IMR-90 (cell line): ENCODE data around the gene DOK6. TPM values are rescaled to one million over a fixed set of nuclear protein-coding genes. Genes with fewer than 3 reads are reported as not detected.

Experiments
- ATAC-seq: fragments of 200-7000 bp; cut with Tn5 transposase; 2 replicates; pipeline ENCODE4 v1.9.1; 2020; ENCODE audit warnings: low read depth, mild to moderate bottlenecking, moderate library complexity
- BruUV-seq: library from RNA; stranded (reverse); fragments of 400-500 nt; replicated peaks from 2 replicates; lab custom pipeline; 2021; lab: Mats Ljungman, UMichigan
- CTCF ChIA-PET: fragments of 300-600 bp; formaldehyde crosslinking; extraction: SDS; loops from one replicate; lab custom pipeline; 2021; ENCODE audit warnings: antibody characterized with exemption; lab: Yijun Ruan, JAX
- POLR2A ChIA-PET: fragments of 300-600 bp; sonication (Branson Sonifier 250); formaldehyde crosslinking; loops from one replicate; lab custom pipeline; 2022; ENCODE audit warnings: antibody characterized with exemption; ENCODE audit not compliant: unreplicated experiment; lab: Charles Lee
- DNase-seq: peaks from one replicate; pipeline ENCODE4 v3.0.0; 2013
- H2AFZ ChIP-seq: replicated peaks from 2 replicates; pipeline ENCODE3; 2013; ENCODE audit warnings: low read length, mild to moderate bottlenecking; ENCODE audit not compliant: poor library complexity
- H2AK5ac ChIP-seq: 2 replicates; pipeline ENCODE4 v1.6.1; 2013; ENCODE audit warnings: low read depth, low read length, inconsistent platforms
- H2AK9ac ChIP-seq: replicated peaks from 2 replicates; pipeline ENCODE3; 2013; ENCODE audit warnings: mild to moderate bottlenecking, low read depth, low read length, moderate library complexity; ENCODE audit not compliant: poor library complexity
- H2BK120ac ChIP-seq: 2 replicates; pipeline ENCODE4 v1.6.1; 2013; ENCODE audit warnings: low read depth, low read length, inconsistent platforms
- H2BK15ac ChIP-seq: 3 replicates; pipeline ENCODE4 v1.6.1; 2013; ENCODE audit warnings: low read depth, low read length, inconsistent platforms
- H2BK20ac ChIP-seq: 2 replicates; pipeline ENCODE4 v1.6.1; 2013; ENCODE audit warnings: low read depth, mild to moderate bottlenecking, inconsistent platforms, low read length, moderate library complexity
- H2BK5ac ChIP-seq: 2 replicates; pipeline ENCODE4 v1.6.1; 2013; ENCODE audit warnings: mild to moderate bottlenecking, low read depth, low read length, inconsistent platforms; ENCODE audit not compliant: poor library complexity, severe bottlenecking
- H3K14ac ChIP-seq: replicated peaks from 2 replicates; pipeline ENCODE4 v1.6.1; 2013; ENCODE audit warnings: low read depth, low read length, inconsistent platforms
- H3K18ac ChIP-seq: 2 replicates; pipeline ENCODE4 v1.6.1; 2013; ENCODE audit warnings: low read depth, low read length, control low read depth
- H3K23ac ChIP-seq: 2 replicates; pipeline ENCODE4 v1.6.1; 2013; ENCODE audit warnings: low read depth, low read length, inconsistent platforms
- H3K27ac ChIP-seq: 2 replicates; pipeline ENCODE4 v1.5.1; 2013; ENCODE audit warnings: mild to moderate bottlenecking, control low read depth, low read length; ENCODE audit not compliant: insufficient read depth
- H3K27me3 ChIP-seq: 2 replicates; pipeline ENCODE4 v1.6.1; 2013; ENCODE audit warnings: low read length; ENCODE audit not compliant: control insufficient read depth, insufficient read depth
- H3K36me3 ChIP-seq: 2 replicates; pipeline ENCODE4 v1.6.1; 2013; ENCODE audit warnings: low read length, mixed read lengths; ENCODE audit not compliant: control insufficient read depth, insufficient read depth
- H3K4ac ChIP-seq: 2 replicates; pipeline ENCODE4 v1.6.1; 2013; ENCODE audit warnings: low read depth, low read length, inconsistent platforms
- H3K4me1 ChIP-seq: 2 replicates; pipeline ENCODE4 v1.6.1; 2013; ENCODE audit warnings: low read length, mixed read lengths; ENCODE audit not compliant: control insufficient read depth, insufficient read depth
- H3K4me2 ChIP-seq: 2 replicates; pipeline ENCODE4 v1.6.1; 2013; ENCODE audit warnings: low read depth, mild to moderate bottlenecking, control low read depth, low read length, moderate library complexity
- H3K4me3 ChIP-seq: 2 replicates; pipeline ENCODE4 v1.5.1; 2013; ENCODE audit warnings: low read depth, mild to moderate bottlenecking, control low read depth, low read length, moderate library complexity; ENCODE audit not compliant: insufficient read depth
- H3K56ac ChIP-seq: 2 replicates; pipeline ENCODE4 v1.6.1; 2013; ENCODE audit warnings: low read length, inconsistent platforms; ENCODE audit not compliant: insufficient read depth; ENCODE audit errors: extremely low read depth
- H3K79me1 ChIP-seq, 2 experiments: 2 replicates each; pipeline ENCODE4 v1.6.1; 2013; ENCODE audit warnings: low read length in 2 of 2, inconsistent platforms in 1 of 2, low read depth in 1 of 2
- H3K9ac ChIP-seq: 2 replicates; pipeline ENCODE4 v1.6.1; 2013; ENCODE audit warnings: low read depth, low read length, control low read depth
- H3K9me1 ChIP-seq: 2 replicates; pipeline ENCODE4 v1.6.1; 2013; ENCODE audit warnings: low read length, inconsistent platforms; ENCODE audit not compliant: insufficient read depth
- H3K9me3 ChIP-seq: 2 replicates; pipeline ENCODE4 v1.6.1; 2013; ENCODE audit warnings: low read length; ENCODE audit not compliant: control insufficient read depth, insufficient read depth
- H4K20me1 ChIP-seq: 2 replicates; pipeline ENCODE4 v1.6.1; 2013; ENCODE audit warnings: low read length, inconsistent platforms; ENCODE audit not compliant: insufficient read depth
- H4K5ac ChIP-seq: 2 replicates; pipeline ENCODE4 v1.6.1; 2013; ENCODE audit warnings: mild to moderate bottlenecking, low read depth, low read length, control low read depth
- H4K8ac ChIP-seq, 2 experiments: 2 replicates each; pipeline ENCODE4 v1.6.1; 2013; ENCODE audit warnings: low read depth in 2 of 2, low read length in 2 of 2, control low read depth in 1 of 2, inconsistent platforms in 1 of 2
- H4K91ac ChIP-seq: 2 replicates; pipeline ENCODE4 v1.6.1; 2013; ENCODE audit warnings: low read depth, low read length, inconsistent platforms; ENCODE audit not compliant: insufficient read depth
- CEBPB ChIP-seq: IDR thresholded peaks from 2 replicates; pipeline ENCODE4 v1.6.1; 2012; ENCODE audit warnings: low read depth, low read length, improper control_type of control experiment
- CHD1 ChIP-seq: IDR thresholded peaks from 2 replicates; pipeline ENCODE4 v1.6.1; 2012; ENCODE audit warnings: low read depth, low read length, improper control_type of control experiment
- RCOR1 ChIP-seq: IDR thresholded peaks from 2 replicates; pipeline ENCODE4 v1.6.1; 2012; ENCODE audit warnings: mild to moderate bottlenecking, low read length, improper control_type of control experiment; ENCODE audit not compliant: insufficient replicate concordance
- SMC3 ChIP-seq: fragments of 150-350 bp; IDR thresholded peaks from 2 replicates; pipeline ENCODE4 v1.6.1; 2016; ENCODE audit warnings: low read depth, mild to moderate bottlenecking, antibody characterized with exemption, low read length, moderate library complexity
- WGBS, 2 experiments: methylation state at CpG; one replicate each; pipeline versions ENCODE4 v1.1.5 to v1.1.7; 2013; ENCODE audit warnings: missing lambda C conversion rate in 2 of 2; ENCODE audit not compliant: insufficient read length in 1 of 2; ENCODE audit errors: extremely low coverage in 2 of 2; 5-methylcytosine and 5-hydroxymethylcytosine counted together
- dilution Hi-C: fragments of 300-500 bp; cut with HindIII; formaldehyde crosslinking; loops from one replicate; pipeline ENCODE4 v1.14.3; 2018; ENCODE audit warnings: low sequenced_read_pairs; ENCODE audit not compliant: unreplicated experiment
- in situ Hi-C: fragments of 300-500 bp; cut with MboI; formaldehyde crosslinking; loops from 3 replicates; pipeline ENCODE4 v1.14.3; 2019; ENCODE audit warnings: low sequenced_read_pairs, inconsistent platforms, mixed read lengths
- intact Hi-C: fragments of 100-400 bp; cut with micrococcal nuclease; formaldehyde crosslinking; loops from 2 replicates; pipeline ENCODE4 v1.10.0; 2022
- polyA plus RNA-seq, 3 experiments: library from polyadenylated mRNA; depleted of rRNA; stranded (reverse); fragments of >200 nt; gene quantifications; 2 replicates each; pipeline ENCODE4 v1.2.3, GENCODE V29; 2012; ENCODE audit warnings: low replicate concordance in 1 of 3
- total RNA-seq: library from RNA; depleted of rRNA; stranded (reverse); fragments of >200 nt; gene quantifications from 2 replicates; pipeline ENCODE4 v1.2.3, GENCODE V29; 2012

DOK6 gene
- total and polyA plus RNA-seq, 2 of the 4 experiments (the other 2 are of a cell fraction) = 1.9 to 2.7 TPM

GRCh38 chr18:69483574-69483973 lies 82.9 kb downstream of the DOK6 start:
- Histone ChIP-seq H3K4me1 (peaks cover 3% of the 10 kb centered on the region), H3K9me1 (no peaks in the 10 kb centered on the region), H3K14ac (no peak overlapping the region), H3K18ac (no peak overlapping the region), H3K4me2 (no peak overlapping the region), H3K23ac (no peak overlapping the region), H3K4me3 (no peak overlapping the region), H3K9ac (no peak overlapping the region), H2BK15ac (no peak overlapping the region), H2BK5ac (no peak overlapping the region), H3K79me1 (no peaks in the 10 kb centered on the region), H2BK20ac (no peak overlapping the region), H3K4ac (no peak overlapping the region), H3K36me3 (no peaks in the 10 kb centered on the region), H2AK9ac (no peak overlapping the region), H3K56ac (no peak overlapping the region), H4K8ac (no peak overlapping the region), H2AK5ac (no peak overlapping the region), H4K91ac (no peak overlapping the region), H2BK120ac (no peak overlapping the region), H2AFZ (no peak overlapping the region), H3K27me3 (no peaks in the 10 kb centered on the region), H3K9me3 (peaks cover 6% of the 10 kb centered on the region), H4K5ac (no peak overlapping the region), H4K20me1 (no peaks in the 10 kb centered on the region), H3K27ac (no peak overlapping the region)
- no peak for DNase-seq
- ChIA-PET CTCF (no interaction called here), POLR2A (no interaction called here)
- TF ChIP-seq CEBPB (no peak), SMC3 (no peak), CHD1 (no peak), RCOR1 (no peak)
- no peak for ATAC-seq
- dilution Hi-C loops (no loop called here), intact Hi-C loops (loop anchor here (10.0 kb wide), 1 partner anchor 639 kb away; no protein-coding TSS in a partner anchor), in situ Hi-C loops (no loop called here)
- no TSS peak for BruUV-seq
- no CpG with 5 or more reads among the region's 5 CpGs for WGBS, 2 experiments
